Epithelial cell of esophagus (primary cell): Measurements from ENCODE around the gene RBMS1.

Experiments
- DNase-seq: peaks from one replicate; pipeline ENCODE4 v3.0.0; 2010; ENCODE audit warnings: low read depth
- H3K4me3 ChIP-seq: 2 replicates; pipeline ENCODE4 v1.5.1; 2011; ENCODE audit warnings: mild to moderate bottlenecking, low read length, control low read depth
- TF ChIP-seq, protein P1 (sequence below): IDR thresholded peaks from 2 replicates; pipeline ENCODE4 v1.5.1; 2011; ENCODE audit warnings: low read depth, mild to moderate bottlenecking, low read length, control low read depth, inconsistent platforms; ENCODE audit not compliant: insufficient read depth; ENCODE audit errors: missing control alignments

RBMS1 gene

DNA sequence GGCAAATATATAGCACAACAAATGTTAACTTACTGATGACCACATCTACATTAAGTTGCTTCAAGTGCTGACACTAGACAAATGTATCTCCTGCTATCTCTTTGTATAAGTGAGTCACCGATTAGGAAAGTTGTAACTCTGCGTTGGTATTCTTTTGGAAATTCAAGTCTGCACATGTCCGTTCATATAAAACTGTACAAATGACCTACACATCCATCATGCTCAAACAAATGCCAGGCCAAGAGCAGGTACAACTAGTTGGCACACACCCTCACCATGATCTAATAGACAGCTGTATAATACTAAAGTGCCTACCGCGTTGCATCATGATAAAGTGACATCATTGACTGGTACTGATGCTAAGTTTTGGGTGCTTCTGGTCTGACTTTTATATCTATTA is 141.1 kb downstream of the RBMS1 start:
- H3K4me3 ChIP-seq, result no peak overlapping the region
- peak; percentile 99 for DNase-seq
- TF ChIP-seq, protein P1, sequence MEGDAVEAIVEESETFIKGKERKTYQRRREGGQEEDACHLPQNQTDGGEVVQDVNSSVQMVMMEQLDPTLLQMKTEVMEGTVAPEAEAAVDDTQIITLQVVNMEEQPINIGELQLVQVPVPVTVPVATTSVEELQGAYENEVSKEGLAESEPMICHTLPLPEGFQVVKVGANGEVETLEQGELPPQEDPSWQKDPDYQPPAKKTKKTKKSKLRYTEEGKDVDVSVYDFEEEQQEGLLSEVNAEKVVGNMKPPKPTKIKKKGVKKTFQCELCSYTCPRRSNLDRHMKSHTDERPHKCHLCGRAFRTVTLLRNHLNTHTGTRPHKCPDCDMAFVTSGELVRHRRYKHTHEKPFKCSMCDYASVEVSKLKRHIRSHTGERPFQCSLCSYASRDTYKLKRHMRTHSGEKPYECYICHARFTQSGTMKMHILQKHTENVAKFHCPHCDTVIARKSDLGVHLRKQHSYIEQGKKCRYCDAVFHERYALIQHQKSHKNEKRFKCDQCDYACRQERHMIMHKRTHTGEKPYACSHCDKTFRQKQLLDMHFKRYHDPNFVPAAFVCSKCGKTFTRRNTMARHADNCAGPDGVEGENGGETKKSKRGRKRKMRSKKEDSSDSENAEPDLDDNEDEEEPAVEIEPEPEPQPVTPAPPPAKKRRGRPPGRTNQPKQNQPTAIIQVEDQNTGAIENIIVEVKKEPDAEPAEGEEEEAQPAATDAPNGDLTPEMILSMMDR, result no peak

DNA sequence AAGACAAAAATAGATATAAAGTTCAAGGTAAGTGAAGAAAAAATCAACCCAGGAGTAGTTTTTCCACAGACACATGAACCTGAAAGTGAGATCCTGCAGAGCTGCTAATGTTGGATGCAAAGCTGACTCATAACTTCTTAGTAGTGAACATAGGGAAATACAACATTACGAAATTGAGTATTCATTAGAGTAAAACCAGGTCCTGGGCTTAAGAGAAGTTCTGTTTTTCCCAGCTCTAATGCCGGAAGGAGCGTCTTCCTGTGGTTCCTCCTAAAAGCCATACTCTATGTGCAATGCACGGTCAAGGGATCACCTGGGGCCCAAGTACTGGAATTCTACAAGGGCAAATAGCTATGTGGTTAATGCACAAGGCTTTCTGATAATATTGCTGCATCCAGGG is 141.7 kb downstream of the RBMS1 start:
- DNase-seq, result peak; percentile 83
- no peak overlapping the region for H3K4me3 ChIP-seq
- TF ChIP-seq, protein P1, result no peak

DNA sequence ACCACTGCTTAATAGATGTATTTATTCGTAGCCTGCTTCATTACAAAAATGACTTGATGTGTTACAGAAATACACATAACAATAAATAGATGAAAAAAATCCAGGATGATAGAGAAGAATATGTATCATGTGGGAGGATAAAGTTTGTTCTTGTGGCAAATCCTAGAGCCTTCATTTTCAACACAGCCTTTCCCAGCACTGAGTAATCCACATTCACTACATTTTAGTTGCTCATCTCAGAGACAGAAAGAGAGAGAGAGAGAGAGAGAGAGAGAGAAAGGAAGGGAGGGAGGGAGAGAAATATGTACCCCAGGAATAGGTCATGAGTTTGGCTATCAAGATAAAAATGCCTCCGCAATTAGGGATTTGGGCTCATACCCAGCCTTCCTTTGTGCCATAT is 144.3 kb downstream of the RBMS1 start:
- TF ChIP-seq, protein P1, result no peak
- no peak for DNase-seq
- no peak overlapping the region for H3K4me3 ChIP-seq

GRCh38 chr2:160347269-160347863 is 146.2 kb downstream of the RBMS1 start:
- no peak for DNase-seq
- TF ChIP-seq, protein P1, result no peak
- H3K4me3 ChIP-seq, result no peak overlapping the region

DNA sequence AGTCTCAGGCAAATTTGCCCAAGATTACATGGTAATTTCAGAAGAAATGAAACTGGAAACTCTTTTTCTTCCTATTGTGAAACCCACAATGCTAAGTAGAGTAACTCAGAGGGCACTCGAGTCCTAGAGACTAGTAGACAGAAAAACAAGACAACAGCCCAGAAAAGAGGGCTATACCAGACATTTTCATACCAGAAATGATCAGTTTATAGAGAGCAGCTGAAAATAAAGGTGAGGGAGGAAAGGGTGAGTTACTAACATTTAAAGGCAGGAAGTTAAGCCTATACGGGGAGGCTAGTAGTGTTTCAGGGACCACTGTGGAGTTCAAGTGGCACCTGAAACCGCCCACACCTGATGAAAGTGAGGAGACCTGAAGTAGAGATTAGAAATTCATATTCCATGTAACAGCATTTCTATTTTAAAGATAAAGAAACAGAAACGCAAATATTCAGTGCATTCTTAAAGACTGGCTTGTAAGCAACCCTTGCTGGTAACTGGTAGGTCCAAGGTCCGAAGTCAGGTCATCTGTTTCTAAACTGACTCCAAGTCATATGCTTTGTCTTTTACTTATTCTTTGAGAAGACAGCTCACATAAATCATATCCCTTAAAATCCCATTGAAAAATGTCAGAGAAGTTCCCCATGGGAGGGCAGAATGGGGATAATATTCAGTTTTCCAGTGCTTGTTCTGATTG is 148.4 kb downstream of the RBMS1 start:
- no peak for DNase-seq
- H3K4me3 ChIP-seq, result no peak overlapping the region
- TF ChIP-seq, protein P1, result no peak

GRCh38 chr2:160343404-160343803 is 150.2 kb downstream of the RBMS1 start:
- H3K4me3 ChIP-seq, result no peak overlapping the region
- TF ChIP-seq, protein P1, result no peak
- no peak for DNase-seq

- DNase-seq, result no peak
- TF ChIP-seq, protein P1, result no peak
- no peak overlapping the region for H3K4me3 ChIP-seq
Measured at GRCh38 chr2:160339726-160340125, 153.9 kb downstream of the RBMS1 start.
